Measurements from ENCODE around the gene MCM9.

The MCM9 gene

GRCh38 chr6:118810420-118811027 is 124.4 kb downstream of the MCM9 start:
- no CpG with 5 or more reads among the region's 4 CpGs for WGBS (ENCODE audit: extremely low coverage, insufficient coverage, insufficient read length)
- no peak overlapping the region for H3K14ac ChIP-seq (ENCODE audit: low read length)

GRCh38 chr6:118808793-118809638 is 125.9 kb downstream of the MCM9 start:
- no peak overlapping the region for H4K91ac ChIP-seq (ENCODE audit: low read depth, low read length)
- H3K4ac ChIP-seq (ENCODE audit: low read depth, low read length), result no peak overlapping the region
- H2AK5ac ChIP-seq (ENCODE audit: low read length), result no peak overlapping the region
- no peak overlapping the region for H4K8ac ChIP-seq (ENCODE audit: low read depth, low read length)
- H2AFZ ChIP-seq (ENCODE audit: insufficient read depth, low read length, poor library complexity), result no peak overlapping the region
- no peak overlapping the region for H2BK120ac ChIP-seq (ENCODE audit: insufficient read depth, low read length, poor library complexity)
- no peak overlapping the region for H4K12ac ChIP-seq (ENCODE audit: low read depth, low read length)
- no peaks in the 10 kb centered on the region for H3K79me2 ChIP-seq (ENCODE audit: control insufficient read depth, insufficient read depth, low read length, poor library complexity)
- H3K4me3 ChIP-seq (ENCODE audit: low read depth, low read length), result no peak overlapping the region
- no peak overlapping the region for H3K9ac ChIP-seq (ENCODE audit: low read length)
- no peak overlapping the region for H3K23ac ChIP-seq (ENCODE audit: low read length)
- H3K36me3 ChIP-seq (ENCODE audit: control insufficient read depth in 1 of 2, insufficient read depth in 2 of 2, low read length in 2 of 2), result peaks cover 0 to 2% of the 10 kb centered on the region in 2 experiments
- no peaks in the 10 kb centered on the region for H3K79me1 ChIP-seq (ENCODE audit: low read length)
- no peak overlapping the region for H3K14ac ChIP-seq (ENCODE audit: low read length)
- no peak overlapping the region for H2BK5ac ChIP-seq (ENCODE audit: low read depth, low read length, poor library complexity)
- H3K4me2 ChIP-seq (ENCODE audit: low read length), result no peak overlapping the region
- no peak for DNase-seq
- H3K27me3 ChIP-seq (ENCODE audit: insufficient read depth, low read length), result no peaks in the 10 kb centered on the region
- H3K18ac ChIP-seq (ENCODE audit: low read length), result no peak overlapping the region
- H3K4me1 ChIP-seq (ENCODE audit: control insufficient read depth in 1 of 2, insufficient read depth in 2 of 2, low read length in 2 of 2), result no peaks in the 10 kb centered on the region
- H2BK12ac ChIP-seq (ENCODE audit: low read length), result no peak overlapping the region
- no peak overlapping the region for H3K27ac ChIP-seq (ENCODE audit: low read depth, low read length)
- WGBS (ENCODE audit: extremely low coverage, insufficient coverage, insufficient read length), result no CpG with 5 or more reads among the region's 5 CpGs
- no peaks in the 10 kb centered on the region for H3K9me3 ChIP-seq (ENCODE audit: insufficient read depth, low read depth, low read length)

More at GRCh38 chr6:118810420-118811027, 124.4 kb downstream of the MCM9 start:
- H3K36me3 ChIP-seq (ENCODE audit: control insufficient read depth in 1 of 2, insufficient read depth in 2 of 2, low read length in 2 of 2), result peaks cover 2 to 8% of the 10 kb centered on the region in 2 experiments
- H4K8ac ChIP-seq (ENCODE audit: low read depth, low read length), result no peak overlapping the region
- H3K9me3 ChIP-seq (ENCODE audit: insufficient read depth, low read depth, low read length), result no peaks in the 10 kb centered on the region
- no peak for DNase-seq
- H3K79me2 ChIP-seq (ENCODE audit: control insufficient read depth, insufficient read depth, low read length, poor library complexity), result no peaks in the 10 kb centered on the region
- H3K4me1 ChIP-seq (ENCODE audit: control insufficient read depth in 1 of 2, insufficient read depth in 2 of 2, low read length in 2 of 2), result no peaks in the 10 kb centered on the region
- no peak overlapping the region for H2BK120ac ChIP-seq (ENCODE audit: insufficient read depth, low read length, poor library complexity)
- no peak overlapping the region for H3K9ac ChIP-seq (ENCODE audit: low read length)
- H3K27me3 ChIP-seq (ENCODE audit: insufficient read depth, low read length), result no peaks in the 10 kb centered on the region
- H3K23ac ChIP-seq (ENCODE audit: low read length), result no peak overlapping the region
- H3K27ac ChIP-seq (ENCODE audit: low read depth, low read length), result no peak overlapping the region
- no peak overlapping the region for H4K91ac ChIP-seq (ENCODE audit: low read depth, low read length)
- no peak overlapping the region for H2AFZ ChIP-seq (ENCODE audit: insufficient read depth, low read length, poor library complexity)
- H2AK5ac ChIP-seq (ENCODE audit: low read length), result no peak overlapping the region
- H3K4ac ChIP-seq (ENCODE audit: low read depth, low read length), result no peak overlapping the region
- no peaks in the 10 kb centered on the region for H3K79me1 ChIP-seq (ENCODE audit: low read length)
- H2BK5ac ChIP-seq (ENCODE audit: low read depth, low read length, poor library complexity), result no peak overlapping the region
- H3K18ac ChIP-seq (ENCODE audit: low read length), result no peak overlapping the region
- no peak overlapping the region for H3K4me3 ChIP-seq (ENCODE audit: low read depth, low read length)
- no peak overlapping the region for H3K4me2 ChIP-seq (ENCODE audit: low read length)
- H2BK12ac ChIP-seq (ENCODE audit: low read length), result no peak overlapping the region
- no peak overlapping the region for H4K12ac ChIP-seq (ENCODE audit: low read depth, low read length)

- no CpG with 5 or more reads among the region's 4 CpGs for WGBS (ENCODE audit: extremely low coverage, insufficient coverage, insufficient read length)
- no peak overlapping the region for H2AFZ ChIP-seq (ENCODE audit: insufficient read depth, low read length, poor library complexity)
Measured at GRCh38 chr6:118804091-118804490, 130.9 kb downstream of the MCM9 start.

GRCh38 chr6:118801257-118801656 is 133.7 kb downstream of the MCM9 start:
- Histone ChIP-seq H3K14ac (ENCODE audit: low read length) (no peak overlapping the region), H3K36me3 (ENCODE audit: control insufficient read depth in 1 of 2, insufficient read depth in 2 of 2, low read length in 2 of 2) (no peaks in the 10 kb centered on the region), H3K4ac (ENCODE audit: low read depth, low read length) (no peak overlapping the region), H4K12ac (ENCODE audit: low read depth, low read length) (no peak overlapping the region), H3K79me1 (ENCODE audit: low read length) (no peaks in the 10 kb centered on the region), H3K4me1 (ENCODE audit: control insufficient read depth in 1 of 2, insufficient read depth in 2 of 2, low read length in 2 of 2) (peaks cover 0 to 1% of the 10 kb centered on the region in 2 experiments), H2BK5ac (ENCODE audit: low read depth, low read length, poor library complexity) (no peak overlapping the region), H3K27me3 (ENCODE audit: insufficient read depth, low read length) (no peaks in the 10 kb centered on the region), H3K27ac (ENCODE audit: low read depth, low read length) (no peak overlapping the region), H4K91ac (ENCODE audit: low read depth, low read length) (no peak overlapping the region), H2BK12ac (ENCODE audit: low read length) (no peak overlapping the region), H3K4me2 (ENCODE audit: low read length) (no peak overlapping the region), H3K18ac (ENCODE audit: low read length) (no peak overlapping the region), H2BK120ac (ENCODE audit: insufficient read depth, low read length, poor library complexity) (no peak overlapping the region), H3K9ac (ENCODE audit: low read length) (no peak overlapping the region), H3K9me3 (ENCODE audit: insufficient read depth, low read depth, low read length) (peaks cover 1% of the 10 kb centered on the region), H3K79me2 (ENCODE audit: control insufficient read depth, insufficient read depth, low read length, poor library complexity) (no peaks in the 10 kb centered on the region), H4K8ac (ENCODE audit: low read depth, low read length) (no peak overlapping the region), H3K4me3 (ENCODE audit: low read depth, low read length) (no peak overlapping the region), H3K23ac (ENCODE audit: low read length) (no peak overlapping the region), H2AK5ac (ENCODE audit: low read length) (no peak overlapping the region), H2AFZ (ENCODE audit: insufficient read depth, low read length, poor library complexity) (no peak overlapping the region)
- DNase-seq, result no peak
- WGBS (ENCODE audit: extremely low coverage, insufficient coverage, insufficient read length), result no CpG with 5 or more reads among the region's 6 CpGs

More at GRCh38 chr6:118804091-118804490, 130.9 kb downstream of the MCM9 start:
- Histone ChIP-seq H3K4me2 (ENCODE audit: low read length) (no peak overlapping the region), H2AK5ac (ENCODE audit: low read length) (no peak overlapping the region), H3K4me3 (ENCODE audit: low read depth, low read length) (no peak overlapping the region), H3K27me3 (ENCODE audit: insufficient read depth, low read length) (no peaks in the 10 kb centered on the region), H3K79me1 (ENCODE audit: low read length) (no peaks in the 10 kb centered on the region), H3K9ac (ENCODE audit: low read length) (no peak overlapping the region), H3K36me3 (ENCODE audit: control insufficient read depth in 1 of 2, insufficient read depth in 2 of 2, low read length in 2 of 2) (no peaks in the 10 kb centered on the region), H3K9me3 (ENCODE audit: insufficient read depth, low read depth, low read length) (no peaks in the 10 kb centered on the region), H3K14ac (ENCODE audit: low read length) (no peak overlapping the region), H4K12ac (ENCODE audit: low read depth, low read length) (no peak overlapping the region), H4K8ac (ENCODE audit: low read depth, low read length) (no peak overlapping the region), H3K79me2 (ENCODE audit: control insufficient read depth, insufficient read depth, low read length, poor library complexity) (no peaks in the 10 kb centered on the region), H3K18ac (ENCODE audit: low read length) (no peak overlapping the region), H4K91ac (ENCODE audit: low read depth, low read length) (no peak overlapping the region), H3K4ac (ENCODE audit: low read depth, low read length) (no peak overlapping the region), H3K4me1 (ENCODE audit: control insufficient read depth in 1 of 2, insufficient read depth in 2 of 2, low read length in 2 of 2) (peaks cover 0 to 1% of the 10 kb centered on the region in 2 experiments), H3K27ac (ENCODE audit: low read depth, low read length) (no peak overlapping the region), H2BK120ac (ENCODE audit: insufficient read depth, low read length, poor library complexity) (no peak overlapping the region), H2BK12ac (ENCODE audit: low read length) (no peak overlapping the region), H3K23ac (ENCODE audit: low read length) (no peak overlapping the region), H2BK5ac (ENCODE audit: low read depth, low read length, poor library complexity) (no peak overlapping the region)
- no peak for DNase-seq

Measured in trophoblast cell (in vitro differentiated cells and primary cell).